SJCRH30 (cell line): ENCODE data around the gene CASKIN2. TPM values are rescaled to one million over a fixed set of nuclear protein-coding genes. Genes with fewer than 3 reads are reported as not detected.
"Not testable (repeated sequence)": the region's sequence is repeated elsewhere in the genome, so short reads cannot be mapped to it uniquely, and the experiment has no call there.

Experiments
- DNase-seq, 2 experiments: peaks; one replicate each; pipeline ENCODE4 v3.0.0-alpha.2; 2015 to 2020
- H3K27ac ChIP-seq: fragments of 250-450 bp; sonication (Bioruptor Pico); 2 replicates; pipeline ENCODE4 v1.5.1; 2020; ENCODE audit warnings: mild to moderate bottlenecking, moderate library complexity
- H3K27me3 ChIP-seq: fragments of 250-450 bp; sonication (Bioruptor Pico); 2 replicates; pipeline ENCODE4 v1.5.1; 2020; ENCODE audit warnings: mild to moderate bottlenecking, moderate library complexity
- H3K36me3 ChIP-seq: fragments of 250-450 bp; sonication (Bioruptor Pico); 2 replicates; pipeline ENCODE4 v1.5.1; 2020; ENCODE audit warnings: mild to moderate bottlenecking, moderate library complexity
- H3K4me1 ChIP-seq: fragments of 250-450 bp; sonication (Bioruptor Pico); 2 replicates; pipeline ENCODE4 v1.5.1; 2020; ENCODE audit warnings: mild to moderate bottlenecking, moderate library complexity
- H3K4me3 ChIP-seq: fragments of 250-450 bp; sonication (Bioruptor Pico); 2 replicates; pipeline ENCODE4 v1.5.1; 2020; ENCODE audit warnings: mild to moderate bottlenecking, moderate library complexity
- H3K9me3 ChIP-seq: fragments of 250-450 bp; sonication (Bioruptor Pico); replicated peaks from 2 replicates; pipeline ENCODE4 v1.5.1; 2020; ENCODE audit warnings: mild to moderate bottlenecking, moderate library complexity
- total RNA-seq: library from RNA; depleted of rRNA; stranded (reverse); fragments of >200 nt; shearing (Covaris generic); gene quantifications from 2 replicates; pipeline ENCODE4 v1.2.3, GENCODE V29; 2014

Gene CASKIN2
- total RNA-seq, 1 experiment from 2014 or later, result 9.3 TPM

GRCh38 chr17:75536366-75536765 is 21.0 kb upstream of the CASKIN2 start:
- no peak overlapping the region for H3K27ac ChIP-seq
- H3K36me3 ChIP-seq, result no peaks in the 10 kb centered on the region
- no peak overlapping the region for H3K4me3 ChIP-seq
- no peak for DNase-seq
- 0 out of 2 replicates have a peak, but pooled peaks cover 5% of the 10 kb centered on the region for H3K4me1 ChIP-seq
- peaks cover 24% of the 10 kb centered on the region for H3K27me3 ChIP-seq
- H3K9me3 ChIP-seq, result no peaks in the 10 kb centered on the region

- peaks cover 21% of the 10 kb centered on the region for H3K27me3 ChIP-seq
- H3K9me3 ChIP-seq, result no peaks in the 10 kb centered on the region
- H3K4me1 ChIP-seq, result peaks cover 9% of the 10 kb centered on the region; the same call in 1 of the 2 replicates
- H3K36me3 ChIP-seq, result no peaks in the 10 kb centered on the region
- no peak overlapping the region for H3K4me3 ChIP-seq
- H3K27ac ChIP-seq, result no peak overlapping the region
- no peak for DNase-seq
These were observed 20.5 kb upstream of the CASKIN2 start for GRCh38 chr17:75535871-75536270.

GRCh38 chr17:75535119-75535537 is 19.8 kb upstream of the CASKIN2 start:
- peaks cover 18% of the 10 kb centered on the region for H3K27me3 ChIP-seq
- no peaks in the 10 kb centered on the region for H3K9me3 ChIP-seq
- DNase-seq, result peak in 1 of 2 experiments; percentile 26
- peaks cover 9% of the 10 kb centered on the region; the same call in 1 of the 2 replicates for H3K4me1 ChIP-seq
- no peak overlapping the region for H3K4me3 ChIP-seq
- H3K36me3 ChIP-seq, result no peaks in the 10 kb centered on the region
- no peak overlapping the region for H3K27ac ChIP-seq

- H3K36me3 ChIP-seq, result no peaks in the 10 kb centered on the region
- H3K27me3 ChIP-seq, result peaks cover 6% of the 10 kb centered on the region
- H3K4me3 ChIP-seq, result no peak overlapping the region
- H3K4me1 ChIP-seq, result peaks cover 9% of the 10 kb centered on the region; the same call in 1 of the 2 replicates
- no peak for DNase-seq
- H3K9me3 ChIP-seq, result no peaks in the 10 kb centered on the region
- no peak overlapping the region for H3K27ac ChIP-seq
These were observed 16.4 kb upstream of the CASKIN2 start for GRCh38 chr17:75531721-75532072.

GRCh38 chr17:75530837-75531720 is 15.7 kb upstream of the CASKIN2 start:
- Histone ChIP-seq H3K4me1 (peaks cover 9% of the 10 kb centered on the region; the same call in 1 of the 2 replicates), H3K27me3 (no peaks in the 10 kb centered on the region; the same call in none of the 2 replicates), H3K36me3 (no peaks in the 10 kb centered on the region), H3K4me3 (no peak overlapping the region), H3K27ac (no peak overlapping the region), H3K9me3 (no peaks in the 10 kb centered on the region)
- DNase-seq, result peak in 1 of 2 experiments; percentile 33

GRCh38 chr17:75526555-75527270 is 11.4 kb upstream of the CASKIN2 start:
- Histone ChIP-seq H3K9me3 (no peaks in the 10 kb centered on the region), H3K27ac (no peak overlapping the region), H3K4me3 (no peak overlapping the region), H3K36me3 (peaks cover 21% of the 10 kb centered on the region), H3K27me3 (no peaks in the 10 kb centered on the region), H3K4me1 (peaks cover 4% of the 10 kb centered on the region; the same call in 1 of the 2 replicates)
- DNase-seq, result no peak

- Histone ChIP-seq H3K9me3 (no peaks in the 10 kb centered on the region), H3K27ac (no peak overlapping the region), H3K36me3 (peaks cover 21% of the 10 kb centered on the region), H3K27me3 (no peaks in the 10 kb centered on the region), H3K4me3 (no peak overlapping the region), H3K4me1 (peaks cover under 1% of the 10 kb centered on the region; the same call in 1 of the 2 replicates)
- no peak for DNase-seq
These were observed 10.6 kb upstream of the CASKIN2 start for GRCh38 chr17:75525806-75526554.

- Histone ChIP-seq H3K27me3 (no peaks in the 10 kb centered on the region), H3K9me3 (no peaks in the 10 kb centered on the region), H3K4me1 (no peaks in the 10 kb centered on the region), H3K36me3 (peaks cover 21% of the 10 kb centered on the region), H3K4me3 (no peak within 1 kb of the TSS), H3K27ac (no peak within 1 kb of the TSS)
- no peak for DNase-seq
These were observed 9.9 kb upstream of the CASKIN2 start, which contains the start of gene LLGL2 for GRCh38 chr17:75524970-75525805. TSS of gene LLGL2 (plus strand) at chr17:75525697. CDS start at chr17:75543427, 17,730 bp downstream.

GRCh38 chr17:75524269-75524969 is 9.1 kb upstream of the CASKIN2 start:
- no peak for DNase-seq
- H3K9me3 ChIP-seq, result no peaks in the 10 kb centered on the region
- no peak overlapping the region for H3K27ac ChIP-seq
- H3K36me3 ChIP-seq, result peaks cover 28% of the 10 kb centered on the region
- no peaks in the 10 kb centered on the region for H3K27me3 ChIP-seq
- no peak overlapping the region for H3K4me3 ChIP-seq
- no peaks in the 10 kb centered on the region for H3K4me1 ChIP-seq

- H3K36me3 ChIP-seq, result peaks cover 33% of the 10 kb centered on the region
- H3K27me3 ChIP-seq, result no peaks in the 10 kb centered on the region
- no peak for DNase-seq
- no peaks in the 10 kb centered on the region for H3K4me1 ChIP-seq
- H3K4me3 ChIP-seq, result no peak overlapping the region
- H3K27ac ChIP-seq, result no peak overlapping the region
- no peaks in the 10 kb centered on the region for H3K9me3 ChIP-seq
These were observed 8.3 kb upstream of the CASKIN2 start for GRCh38 chr17:75523647-75524046.

GRCh38 chr17:75521951-75522727 is 6.8 kb upstream of the CASKIN2 start:
- no peak for DNase-seq
- H3K4me3 ChIP-seq, result no peak overlapping the region
- H3K9me3 ChIP-seq, result no peaks in the 10 kb centered on the region
- H3K4me1 ChIP-seq, result no peaks in the 10 kb centered on the region
- peaks cover 33% of the 10 kb centered on the region for H3K36me3 ChIP-seq
- H3K27me3 ChIP-seq, result no peaks in the 10 kb centered on the region
- H3K27ac ChIP-seq, result no peak overlapping the region

- H3K27me3 ChIP-seq, result no peaks in the 10 kb centered on the region
- no peaks in the 10 kb centered on the region for H3K9me3 ChIP-seq
- H3K4me1 ChIP-seq, result no peaks in the 10 kb centered on the region
- H3K4me3 ChIP-seq, result no peak overlapping the region
- no peak overlapping the region for H3K27ac ChIP-seq
- no peak for DNase-seq
- H3K36me3 ChIP-seq, result peaks cover 33% of the 10 kb centered on the region
These were observed 6.0 kb upstream of the CASKIN2 start for GRCh38 chr17:75521290-75521689.

GRCh38 chr17:75520413-75520812 is 5.1 kb upstream of the CASKIN2 start:
- H3K27ac ChIP-seq, H3K9me3 ChIP-seq, H3K27me3 ChIP-seq, DNase-seq, H3K4me3 ChIP-seq, H3K4me1 ChIP-seq: not testable (repeated sequence)
- H3K36me3 ChIP-seq, result peaks cover 33% of the 10 kb centered on the region
